Embryonic facial prominence (tissue), 1 donor: ENCODE measurements around the gene NELL2.
"Not testable (repeated sequence)": the region's sequence is repeated elsewhere in the genome, so short reads cannot be mapped to it uniquely, and the experiment has no call there.

Experiments
- DNase-seq: peaks from one replicate; pipeline ENCODE4 v3.0.0-alpha.2; 2016; ENCODE audit errors: extremely low spot score

Gene NELL2

GRCh38 chr12:44875954-44876543, at the start of gene NELL2:
TSS of gene NELL2 (minus strand) at chr12:44876315. CDS start at chr12:44875869, 446 bp downstream.
- DNase-seq: peak; percentile 14

- DNase-seq: no peak
Observed at GRCh38 chr12:44921736-44922135, 45.6 kb upstream of the NELL2 start.

- DNase-seq: no peak
Observed at GRCh38 chr12:44917141-44917540, 41.0 kb upstream of the NELL2 start.

- no peak for DNase-seq
Observed at GRCh38 chr12:44915958-44916357, 39.8 kb upstream of the NELL2 start.

DNA sequence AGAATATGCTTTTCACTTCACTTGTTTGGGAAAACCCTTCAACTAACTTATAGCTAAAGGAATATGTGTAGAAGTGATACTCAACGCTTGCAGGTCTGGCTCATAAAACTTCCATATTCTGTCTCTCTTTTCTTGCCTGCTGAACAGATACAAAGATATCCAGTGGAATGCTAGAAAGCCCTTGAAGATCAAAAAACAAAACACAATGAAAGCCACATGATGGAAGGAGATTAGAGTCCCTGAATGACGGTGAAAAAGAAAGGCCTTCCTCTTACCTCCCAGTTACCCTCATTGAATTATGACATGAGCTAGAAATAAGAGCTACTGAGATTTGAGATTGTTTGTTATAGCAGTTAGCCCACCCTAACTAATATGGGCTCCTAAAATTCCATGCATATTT, 28.2 kb upstream of the NELL2 start:
- no peak for DNase-seq

- not testable (repeated sequence) for DNase-seq
Observed at GRCh38 chr12:44898108-44898507, 22.0 kb upstream of the NELL2 start.

- no peak for DNase-seq
Observed at GRCh38 chr12:44889926-44890325, 13.8 kb upstream of the NELL2 start.

GRCh38 chr12:44889162-44889561, 13.0 kb upstream of the NELL2 start:
- DNase-seq: no peak

DNA sequence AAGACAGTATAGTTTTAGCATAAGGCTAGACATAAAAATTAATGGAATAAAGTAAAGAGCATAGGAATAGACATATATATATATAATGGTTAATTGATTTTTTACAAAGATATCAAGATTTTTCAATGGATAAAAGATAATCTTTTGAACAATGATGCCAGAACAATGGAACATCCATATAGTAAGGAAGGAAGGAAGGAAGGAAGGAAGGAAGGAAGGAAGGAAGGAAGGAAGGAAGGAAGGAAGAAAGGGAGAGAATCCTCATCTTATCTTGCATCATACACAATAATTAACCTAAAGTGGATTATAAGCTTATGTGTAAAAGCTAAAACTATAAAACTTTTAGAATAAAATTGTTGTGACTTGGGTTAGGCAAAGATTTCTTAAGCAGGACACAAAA, 9.8 kb upstream of the NELL2 start:
- no peak for DNase-seq

DNA sequence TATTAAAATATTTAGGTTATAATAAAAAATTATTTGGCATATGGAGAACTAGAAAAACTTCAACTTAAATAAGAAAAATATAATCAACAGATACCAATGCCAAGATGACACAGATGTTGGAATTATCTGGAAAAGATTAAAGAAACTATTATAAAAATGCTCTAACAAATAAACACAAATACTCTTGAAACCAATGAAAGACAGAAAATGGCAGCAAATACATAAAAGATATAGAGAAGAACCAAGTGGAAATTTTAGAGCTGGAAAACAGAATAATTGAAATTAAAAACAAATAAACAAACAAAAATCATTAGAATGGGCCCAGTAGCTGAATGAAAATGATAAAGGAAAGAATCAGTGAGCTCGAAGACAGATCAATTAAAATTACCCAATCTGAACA, 5.1 kb upstream of the NELL2 start:
- no peak for DNase-seq

DNA sequence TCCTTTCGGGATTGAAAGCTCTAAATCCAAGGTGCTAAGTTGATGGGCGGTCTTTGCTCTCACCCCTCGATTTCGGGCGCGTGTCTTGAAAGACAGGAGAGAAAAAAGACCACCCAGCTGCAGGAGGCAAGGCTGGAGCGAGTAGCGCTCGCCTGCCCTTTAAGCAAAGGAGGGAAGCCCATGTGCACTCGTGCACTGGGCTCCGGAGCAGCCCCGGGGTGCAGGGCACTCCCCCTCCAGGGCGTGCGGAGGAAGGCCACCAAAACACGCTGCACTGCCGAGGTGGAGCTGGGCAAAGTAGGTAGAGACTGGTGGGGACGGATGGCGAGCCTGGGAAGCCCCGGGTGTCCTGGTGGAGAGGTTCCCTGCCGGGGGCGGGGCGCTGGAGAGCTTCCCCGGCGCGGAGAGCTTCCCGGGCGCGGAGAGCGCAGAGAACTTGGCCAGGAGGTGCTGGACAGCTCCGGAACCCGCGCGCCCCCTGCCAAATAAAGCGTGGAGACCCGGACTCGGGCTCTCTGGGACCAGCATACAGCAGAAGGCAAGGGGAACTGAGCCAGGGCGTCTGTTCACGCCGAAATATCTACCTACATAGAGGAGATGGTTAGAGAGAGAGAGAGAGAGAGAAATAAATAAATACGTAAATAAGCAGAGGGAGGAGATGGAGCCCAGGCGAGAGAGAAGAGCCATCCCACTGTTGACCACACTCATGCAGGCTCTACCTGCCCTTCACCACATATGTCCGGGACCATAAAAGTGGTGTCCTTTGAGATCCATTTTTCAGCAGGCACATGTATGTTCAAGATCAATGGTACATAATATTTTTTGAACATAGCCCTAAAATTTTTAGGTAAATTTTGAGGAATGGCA, 662 bp upstream of the NELL2 start:
- DNase-seq: no peak

GRCh38 chr12:44875417-44875953, 630 bp downstream of the NELL2 start:
- no peak for DNase-seq

DNA sequence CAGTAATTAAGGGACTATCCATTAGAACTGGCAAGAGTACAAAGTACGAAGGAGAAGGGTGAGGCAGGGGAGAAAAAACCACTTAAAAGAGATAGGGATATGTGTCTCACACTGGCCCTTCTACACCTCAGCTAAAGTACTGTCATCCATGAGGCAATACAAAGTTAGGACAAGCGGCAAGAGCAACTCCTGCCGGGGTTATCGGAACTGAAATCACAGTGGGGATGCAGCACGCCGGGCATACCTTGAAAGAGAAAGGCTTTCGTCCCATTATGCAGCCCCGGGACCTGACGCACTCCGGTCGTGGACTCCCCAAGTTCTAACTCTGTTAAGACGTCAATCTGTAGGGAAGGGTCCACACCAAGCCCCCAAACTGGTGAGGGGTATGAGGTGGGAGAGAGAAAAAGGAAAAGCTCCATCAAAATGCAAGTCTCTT, 1.1 kb downstream of the NELL2 start:
- DNase-seq: no peak

DNA sequence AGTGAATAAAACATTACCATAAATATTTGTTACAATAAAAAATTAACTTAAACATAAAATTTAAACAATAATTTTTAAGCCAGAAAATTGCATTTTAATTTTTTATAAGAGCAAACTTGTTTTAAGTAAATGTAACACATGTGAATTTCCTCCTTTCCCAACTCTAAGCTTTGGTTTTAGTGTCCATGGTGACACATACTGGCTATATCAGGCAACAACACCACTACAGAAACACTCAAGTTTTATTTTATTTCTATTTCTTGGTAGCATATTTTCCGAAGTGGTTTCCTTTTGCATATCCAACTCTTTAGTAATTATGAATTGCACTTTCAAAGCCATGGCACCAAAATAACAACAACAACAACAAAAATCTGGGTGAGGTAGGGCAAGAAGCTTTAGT, 2.2 kb downstream of the NELL2 start:
- DNase-seq: no peak

DNA sequence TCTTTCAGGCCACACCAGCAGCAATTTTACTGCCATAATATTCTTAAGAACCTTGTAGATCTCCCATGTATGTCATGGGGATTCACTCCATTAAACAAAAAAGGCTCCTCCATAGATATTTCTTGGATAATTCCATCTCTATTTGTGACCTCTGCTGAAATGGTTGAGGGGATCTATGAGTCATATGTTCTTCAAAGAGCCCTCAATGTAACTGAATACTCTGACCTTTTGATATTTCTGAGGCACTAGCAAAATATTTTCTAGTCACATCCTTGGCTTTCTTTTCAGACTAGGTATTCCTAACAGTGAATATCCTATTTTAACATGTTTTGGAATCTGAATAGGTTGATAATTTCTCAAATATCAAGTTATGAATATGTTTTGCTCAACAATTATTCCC, 6.6 kb downstream of the NELL2 start:
- DNase-seq: no peak

GRCh38 chr12:44863867-44864266, 12.2 kb downstream of the NELL2 start:
- DNase-seq: no peak

DNA sequence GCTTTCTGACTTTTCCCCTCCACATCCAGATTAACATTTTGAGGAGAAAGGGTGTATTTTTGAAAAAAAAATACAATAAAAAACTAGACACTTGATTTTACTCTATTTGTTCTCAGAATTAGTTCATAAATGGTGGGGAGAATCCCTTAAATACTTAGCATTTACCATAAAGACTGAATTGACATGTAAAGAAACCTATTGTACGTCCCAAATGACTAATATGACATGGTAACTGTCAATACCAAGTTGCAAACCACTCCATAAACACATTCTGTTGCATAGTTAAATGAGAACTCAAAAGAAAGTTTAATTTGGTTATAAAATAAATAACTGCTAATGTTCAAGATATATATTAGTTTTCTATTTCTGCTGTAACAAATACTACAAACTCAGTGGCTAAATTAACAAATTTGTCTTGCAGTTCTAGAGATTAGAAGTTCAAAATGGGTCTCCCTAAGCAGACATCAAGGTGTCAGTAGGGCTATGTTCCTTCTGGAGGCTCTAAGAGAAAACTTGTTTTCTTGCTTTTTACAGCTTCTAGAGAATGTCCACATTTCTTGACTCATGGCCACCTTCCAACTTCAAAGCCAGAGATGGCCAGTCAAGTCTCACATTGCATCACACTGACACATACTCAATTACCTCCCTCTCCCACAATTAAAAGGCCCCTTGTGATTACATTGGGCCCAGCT, 16.0 kb downstream of the NELL2 start:
- DNase-seq: no peak

DNA sequence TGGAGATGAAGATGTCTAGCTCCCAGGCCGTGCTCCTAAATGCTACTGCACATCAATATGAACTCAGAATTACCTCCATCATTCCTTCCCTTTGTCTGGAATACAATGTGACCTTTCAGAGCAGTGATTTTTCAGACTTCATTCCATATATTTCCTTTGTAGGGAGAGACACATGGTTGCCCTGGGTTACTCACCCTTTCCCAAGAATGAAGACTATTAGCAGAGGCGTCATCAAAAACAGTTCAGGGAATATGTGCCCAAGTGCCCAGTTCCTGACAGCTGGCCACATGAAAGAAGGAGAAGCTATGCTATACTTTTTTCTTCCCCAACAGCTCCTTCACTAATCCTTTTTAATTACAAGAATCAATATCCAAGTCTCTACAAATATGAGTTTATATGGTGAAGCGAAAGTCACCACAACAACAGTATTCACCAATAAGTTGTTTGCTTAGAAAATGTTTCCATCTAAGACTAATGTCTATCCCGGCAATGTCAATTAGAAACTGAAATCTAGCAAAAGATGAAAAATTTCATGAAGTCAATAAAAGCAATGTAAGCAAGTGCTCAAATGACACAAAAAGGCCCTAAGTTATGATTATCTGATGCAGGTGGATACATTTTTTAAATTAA, 17.8 kb downstream of the NELL2 start:
- no peak for DNase-seq

- no peak for DNase-seq
Observed at GRCh38 chr12:44852483-44852882, 23.6 kb downstream of the NELL2 start.

DNA sequence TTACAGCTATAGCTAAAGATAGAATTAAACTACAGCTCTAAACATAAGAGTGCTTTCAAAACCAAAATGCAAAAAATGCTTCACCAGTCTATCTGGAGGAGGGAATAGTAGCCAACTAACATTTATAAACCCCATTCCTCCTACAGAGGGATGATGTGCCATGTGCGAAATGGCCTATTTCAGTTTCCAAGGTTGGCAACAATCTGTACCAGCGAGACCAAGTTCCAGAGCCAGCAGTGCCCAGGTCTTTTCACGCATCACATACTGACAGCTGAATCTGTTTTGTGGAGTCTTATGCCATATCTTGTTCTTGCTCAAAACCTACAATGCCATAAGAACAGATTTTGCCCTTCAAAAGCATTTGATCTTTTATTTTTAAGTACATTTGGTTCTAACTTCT, 24.5 kb downstream of the NELL2 start:
- no peak for DNase-seq

DNA sequence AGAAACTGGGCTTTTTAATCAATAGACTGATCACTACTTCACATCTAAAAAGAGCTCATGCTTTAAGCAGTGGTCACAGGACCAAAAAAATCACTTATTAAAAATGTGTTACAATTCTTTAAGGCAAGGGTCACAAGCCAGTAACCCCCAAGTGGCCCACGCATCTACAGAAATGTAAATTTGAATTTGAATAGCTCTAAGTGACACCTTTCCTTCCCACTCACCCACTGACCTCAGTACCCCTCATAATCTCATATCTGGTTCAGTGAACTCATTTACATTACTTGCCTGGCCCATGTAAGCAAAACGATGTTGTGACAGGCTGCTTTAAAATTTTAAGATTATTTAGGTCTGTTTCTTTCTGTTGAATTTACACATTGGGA, 27.4 kb downstream of the NELL2 start:
- no peak for DNase-seq
